NCI-H82 (cell line): Measurements from ENCODE around the gene SLC35F2.
"Not testable (repeated sequence)": the region's sequence is repeated elsewhere in the genome, so short reads cannot be mapped to it uniquely, and the experiment has no call there.

Experiments used
- DNase-seq: peaks from one replicate; lab custom pipeline; 2025; lab: John Stamatoyannopoulos, UW

Gene SLC35F2

GRCh38 chr11:107858217-107859070 is at the start of gene SLC35F2:
TSS of gene SLC35F2 (minus strand) at chr11:107858787. CDS start at chr11:107858767, 20 bp downstream.
- peak; percentile 90 for DNase-seq

- no peak for DNase-seq
These were observed 49.6 kb upstream of the SLC35F2 start for GRCh38 chr11:107908211-107908610.

GRCh38 chr11:107898270-107898669 is 39.7 kb upstream of the SLC35F2 start:
- DNase-seq: peak; percentile 68

GRCh38 chr11:107882095-107882820 is 23.7 kb upstream of the SLC35F2 start:
- DNase-seq: peak; percentile 54

GRCh38 chr11:107881471-107881870 is 22.9 kb upstream of the SLC35F2 start:
- not testable (repeated sequence) for DNase-seq

GRCh38 chr11:107876141-107876540 is 17.6 kb upstream of the SLC35F2 start:
- DNase-seq: no peak

- DNase-seq: peak; percentile 66
These were observed 6.0 kb upstream of the SLC35F2 start for GRCh38 chr11:107864591-107864990.

GRCh38 chr11:107860688-107861087 is 2.1 kb upstream of the SLC35F2 start:
- DNase-seq: peak; percentile 25

- not testable (repeated sequence) for DNase-seq
These were observed 1.6 kb upstream of the SLC35F2 start for GRCh38 chr11:107860240-107860620.

GRCh38 chr11:107859459-107860239 is 1.1 kb upstream of the SLC35F2 start:
- DNase-seq: peak; percentile 73

- peak; percentile 65 for DNase-seq
These were observed 904 bp downstream of the SLC35F2 start for GRCh38 chr11:107857550-107858216.

- DNase-seq: peak; percentile 32
These were observed 1.5 kb downstream of the SLC35F2 start for GRCh38 chr11:107856981-107857517.

- peak; percentile 29 for DNase-seq
These were observed 2.2 kb downstream of the SLC35F2 start for GRCh38 chr11:107856180-107856980.

- DNase-seq: no peak
These were observed 5.5 kb downstream of the SLC35F2 start for GRCh38 chr11:107853070-107853469.

- no peak for DNase-seq
These were observed 6.8 kb downstream of the SLC35F2 start for GRCh38 chr11:107851704-107852310.

GRCh38 chr11:107849790-107850189 is 8.8 kb downstream of the SLC35F2 start:
- DNase-seq: peak; percentile 3

- peak; percentile 60 for DNase-seq
These were observed 10.2 kb downstream of the SLC35F2 start for GRCh38 chr11:107848345-107848744.

- DNase-seq: no peak
These were observed 11.4 kb downstream of the SLC35F2 start for GRCh38 chr11:107847184-107847583.

GRCh38 chr11:107844041-107844440 is 14.5 kb downstream of the SLC35F2 start:
- DNase-seq: no peak
